WTC11 (cell line): Measurements from ENCODE around the gene GPHA2. TPM values are rescaled to one million over a fixed set of nuclear protein-coding genes. Genes with fewer than 3 reads are reported as not detected.

Experiments used
- ATAC-seq: fragments of 200-7000 bp; cut with Tn5 transposase; 2 replicates; pipeline ENCODE4 v1.10.0; 2021; ENCODE audit warnings: mild to moderate bottlenecking, moderate library complexity
- CTCF ChIA-PET: fragments of 300-600 bp; sonication (Branson Sonifier 250); formaldehyde crosslinking; loops from one replicate; lab custom pipeline; 2021; ENCODE audit warnings: antibody characterized with exemption; lab: Charles Lee
- POLR2A ChIA-PET: fragments of 350-600 bp; sonication (Branson Sonifier 250); formaldehyde crosslinking; loops from one replicate; lab custom pipeline; 2021; ENCODE audit warnings: antibody characterized with exemption; lab: Charles Lee
- DNase-seq: peaks from one replicate; pipeline ENCODE4 v3.0.0; 2021; ENCODE audit warnings: low spot score
- H3K27ac Mint-ChIP-seq: 2 replicates; pipeline ENCODE4 v1.8.0; 2021; ENCODE audit warnings: mixed read lengths
- H3K27me3 Mint-ChIP-seq: 2 replicates; pipeline ENCODE4 v1.8.0; 2021; ENCODE audit warnings: low read depth, mild to moderate bottlenecking, moderate library complexity, mixed read lengths
- H3K36me3 Mint-ChIP-seq: 2 replicates; pipeline ENCODE4 v1.8.0; 2021; ENCODE audit warnings: mixed read lengths
- H3K4me1 Mint-ChIP-seq: 2 replicates; pipeline ENCODE4 v1.8.0; 2022; ENCODE audit warnings: mixed read lengths
- H3K4me3 Mint-ChIP-seq: 2 replicates; pipeline ENCODE4 v1.8.0; 2021; ENCODE audit warnings: mild to moderate bottlenecking, moderate library complexity, mixed read lengths
- H3K9me3 Mint-ChIP-seq: 2 replicates; pipeline ENCODE4 v1.8.0; 2021; ENCODE audit warnings: mixed read lengths
- AFF4 ChIP-seq: sonication (generic); formaldehyde crosslinking; IDR thresholded peaks from 2 replicates; pipeline ENCODE4 v1.8.1; 2023; ENCODE audit warnings: mild to moderate bottlenecking, missing genetic modification reagents, borderline replicate concordance
- ATF1 ChIP-seq: sonication (generic); formaldehyde crosslinking; IDR thresholded peaks from 2 replicates; pipeline ENCODE4 v1.8.1; 2023; ENCODE audit warnings: mild to moderate bottlenecking, moderate library complexity, missing genetic modification reagents
- ATF3 ChIP-seq: sonication (generic); formaldehyde crosslinking; conservative IDR thresholded peaks from 2 replicates; pipeline ENCODE4 v1.8.1; 2022; ENCODE audit warnings: mild to moderate bottlenecking, missing genetic modification reagents
- CBFB ChIP-seq: sonication (generic); formaldehyde crosslinking; IDR thresholded peaks from 2 replicates; pipeline ENCODE4 v1.8.1; 2022; ENCODE audit warnings: mild to moderate bottlenecking, low read depth, missing genetic modification reagents
- E2F4 ChIP-seq: sonication (generic); formaldehyde crosslinking; IDR thresholded peaks from 2 replicates; pipeline ENCODE4 v1.8.1; 2022; ENCODE audit warnings: low read depth, mild to moderate bottlenecking, moderate library complexity, missing genetic modification reagents, borderline replicate concordance
- EMX1 ChIP-seq: fragments of 250-450 bp; sonication (Bioruptor Pico); IDR thresholded peaks from 2 replicates; pipeline ENCODE4 v1.8.0; 2021; ENCODE audit warnings: mild to moderate bottlenecking
- ESRRA ChIP-seq: sonication (generic); formaldehyde crosslinking; IDR thresholded peaks from 2 replicates; pipeline ENCODE4 v1.8.1; 2022; ENCODE audit warnings: mild to moderate bottlenecking, missing genetic modification reagents, borderline replicate concordance
- ETV6 ChIP-seq: sonication (generic); formaldehyde crosslinking; IDR thresholded peaks from 2 replicates; pipeline ENCODE4 v1.8.1; 2022; ENCODE audit warnings: mild to moderate bottlenecking, missing genetic modification reagents
- FOXP1 ChIP-seq: sonication (generic); formaldehyde crosslinking; IDR thresholded peaks from 2 replicates; pipeline ENCODE4 v1.8.0; 2022; ENCODE audit warnings: missing genetic modification reagents, mild to moderate bottlenecking, moderate library complexity, borderline replicate concordance
- GABPB1 ChIP-seq: sonication (generic); formaldehyde crosslinking; IDR thresholded peaks from 2 replicates; pipeline ENCODE4 v1.8.1; 2023; ENCODE audit warnings: mild to moderate bottlenecking, missing genetic modification reagents
- MAX ChIP-seq: sonication (generic); formaldehyde crosslinking; IDR thresholded peaks from 2 replicates; pipeline ENCODE4 v1.8.0; 2022; ENCODE audit warnings: mild to moderate bottlenecking, missing genetic modification reagents
- NFATC4 ChIP-seq: fragments of 250-450 bp; sonication (Bioruptor Pico); IDR thresholded peaks from 2 replicates; pipeline ENCODE4 v1.9.0; 2021; ENCODE audit warnings: mild to moderate bottlenecking
- NR2C2 ChIP-seq: sonication (generic); formaldehyde crosslinking; IDR thresholded peaks from 2 replicates; pipeline ENCODE4 v1.8.0; 2022; ENCODE audit warnings: mild to moderate bottlenecking, missing genetic modification reagents
- RORB ChIP-seq: fragments of 250-450 bp; sonication (Bioruptor Pico); IDR thresholded peaks from 2 replicates; pipeline ENCODE4 v1.9.0; 2021; ENCODE audit warnings: mild to moderate bottlenecking
- STAT6 ChIP-seq: sonication (generic); formaldehyde crosslinking; conservative IDR thresholded peaks from 2 replicates; pipeline ENCODE4 v1.8.1; 2023; ENCODE audit warnings: mild to moderate bottlenecking, low read depth, missing genetic modification reagents, moderate library complexity
- TEAD1 ChIP-seq: sonication (generic); formaldehyde crosslinking; IDR thresholded peaks from 2 replicates; pipeline ENCODE4 v1.8.0; 2022; ENCODE audit warnings: mild to moderate bottlenecking, missing genetic modification reagents
- TEAD4 ChIP-seq: sonication (generic); formaldehyde crosslinking; IDR thresholded peaks from 2 replicates; pipeline ENCODE4 v1.8.0; 2022; ENCODE audit warnings: mild to moderate bottlenecking, missing genetic modification reagents
- ZNF532 ChIP-seq: fragments of 250-450 bp; sonication (Bioruptor Pico); IDR thresholded peaks from 2 replicates; pipeline ENCODE4 v1.9.0; 2021; ENCODE audit warnings: mild to moderate bottlenecking, borderline replicate concordance
- total RNA-seq: library from RNA; stranded (reverse); gene quantifications from 3 replicates; pipeline ENCODE4 v1.2.3, GENCODE V29; 2021

GPHA2 gene
- total RNA-seq, 1 experiment from 2014 or later = 1.6 TPM

- TF ChIP-seq ZNF532 (CRISPR knock-in tag) (no peak), ESRRA (no peak), ATF3 (CRISPR knock-in tag) (no peak), NR2C2 (CRISPR knock-in tag) (no peak), GABPB1 (CRISPR knock-in tag) (no peak), MAX (CRISPR knock-in tag) (no peak), TEAD4 (CRISPR knock-in tag) (no peak), ETV6 (no peak), RORB (CRISPR knock-in tag) (no peak), ATF1 (no peak), NFATC4 (CRISPR knock-in tag) (no peak), CBFB (CRISPR knock-in tag) (no peak), AFF4 (CRISPR knock-in tag) (no peak), FOXP1 (CRISPR knock-in tag) (no peak), EMX1 (CRISPR knock-in tag) (no peak), STAT6 (CRISPR knock-in tag) (no peak), E2F4 (CRISPR knock-in tag) (no peak), TEAD1 (CRISPR knock-in tag) (no peak)
- Mint-ChIP-seq H3K4me1 (peaks cover 13% of the 10 kb centered on the region), H3K36me3 (peaks cover 5% of the 10 kb centered on the region; the same call in 1 of the 2 replicates), H3K27ac (no peak overlapping the region), H3K27me3 (no peaks in the 10 kb centered on the region), H3K4me3 (peak overlapping the region; percentile 88; the same call in 1 of the 2 replicates), H3K9me3 (no peaks in the 10 kb centered on the region)
- DNase-seq (no peak), ATAC-seq (no peak)
- CTCF ChIA-PET = interaction anchor here (0.9 to 2.1 kb wide), 5 partner anchors 9 to 81 kb away, joined by 4 to 6 read pairs (median 6); partner anchors contain the start of genes BATF2, GPHA2 and PPP2R5B
- POLR2A ChIA-PET = no interaction called here
Observed at GRCh38 chr11:64915376-64915887, 20.3 kb downstream of the GPHA2 start.
